ACHN (cell line): ENCODE results near the gene TMEM185B.
A peak's percentile ranks its signal among the peaks of the same experiment; 100 is the strongest.

Experiments used
- DNase-seq: peaks from one replicate; pipeline ENCODE4 v3.0.0-alpha.2; 2015
- in situ Hi-C: cut with HindIII; loops from 2 replicates; pipeline ENCODE4 v1.10.0; 2017; ENCODE audit warnings: low sequenced_read_pairs, low pct_ligation_motif_present, low pct_unique_long_range_greater_than_20kb

Gene TMEM185B

DNA sequence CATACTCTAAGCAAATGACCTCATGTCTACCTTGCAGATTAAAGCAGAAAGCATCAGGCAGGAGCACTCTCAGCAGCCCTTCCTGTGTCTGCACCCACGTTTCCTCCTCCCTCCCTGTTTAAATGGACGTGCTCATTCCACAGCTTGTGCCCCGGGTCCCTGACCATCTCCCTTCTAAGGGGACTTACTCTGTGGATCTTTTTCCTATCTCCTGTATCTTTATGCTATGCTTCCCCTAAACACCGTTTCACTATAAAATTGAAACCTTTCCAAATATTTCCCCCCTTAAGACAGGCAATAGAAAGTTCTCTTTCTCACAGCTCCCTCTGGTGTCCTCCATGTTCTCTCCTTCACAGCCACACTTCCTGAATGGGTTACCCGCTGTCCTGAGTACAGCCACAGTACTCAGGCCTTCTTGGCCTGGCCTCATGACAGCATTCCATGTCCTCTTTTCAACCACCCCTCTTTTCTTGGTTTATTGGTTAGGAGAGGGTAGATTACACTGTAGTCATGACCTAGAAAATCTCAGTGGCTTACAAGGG lies 41.1 kb downstream of the TMEM185B start:
- in situ Hi-C loops = no loop called here
- no peak for DNase-seq

DNA sequence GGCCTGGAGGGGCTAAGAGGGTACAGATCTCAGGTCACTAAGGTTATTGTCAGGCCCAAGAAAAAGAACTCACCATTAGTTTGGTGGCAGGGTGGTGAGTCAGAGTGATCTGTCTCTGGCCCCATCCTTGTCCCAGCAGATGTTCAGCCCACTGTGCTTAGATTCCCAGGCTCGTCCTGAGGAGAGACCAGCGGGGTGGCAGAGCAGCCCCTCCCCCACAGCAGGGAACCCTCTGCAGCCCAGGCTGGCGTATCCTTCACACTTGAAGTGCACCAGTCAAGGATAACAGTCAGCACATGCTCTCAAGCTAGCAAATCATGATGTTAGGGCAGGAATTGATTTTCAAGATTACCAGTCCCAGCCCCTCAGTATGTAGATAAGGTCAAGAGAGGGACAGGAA lies 43.1 kb downstream of the TMEM185B start:
- in situ Hi-C loops = no loop called here

GRCh38 chr2:120179396-120179795 lies 43.8 kb downstream of the TMEM185B start:
- no peak for DNase-seq
- in situ Hi-C loops = no loop called here

More for the DNA sequence above, 43.1 kb downstream of the TMEM185B start:
- no peak for DNase-seq

DNA sequence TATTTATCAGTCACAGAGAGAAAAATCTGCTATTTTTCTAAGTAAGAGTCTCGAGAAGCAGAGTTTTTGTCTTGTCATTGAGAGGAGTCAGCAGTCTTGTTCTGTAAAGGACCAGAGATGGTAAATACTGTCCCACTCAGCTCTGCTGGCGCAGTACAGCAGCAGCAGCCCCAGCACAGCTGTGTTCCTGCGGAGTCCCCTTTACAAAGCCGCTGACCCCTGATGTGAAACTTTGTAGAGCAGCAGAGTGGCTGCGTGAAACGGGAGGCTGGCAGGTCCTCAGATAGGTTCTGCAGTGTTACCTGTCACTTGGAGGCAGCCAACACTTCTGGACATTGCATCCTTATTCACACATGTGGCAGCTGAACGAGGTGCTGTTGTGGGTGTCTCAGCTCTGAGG lies 45.2 kb downstream of the TMEM185B start:
- in situ Hi-C loops = no loop called here
- DNase-seq = no peak

DNA sequence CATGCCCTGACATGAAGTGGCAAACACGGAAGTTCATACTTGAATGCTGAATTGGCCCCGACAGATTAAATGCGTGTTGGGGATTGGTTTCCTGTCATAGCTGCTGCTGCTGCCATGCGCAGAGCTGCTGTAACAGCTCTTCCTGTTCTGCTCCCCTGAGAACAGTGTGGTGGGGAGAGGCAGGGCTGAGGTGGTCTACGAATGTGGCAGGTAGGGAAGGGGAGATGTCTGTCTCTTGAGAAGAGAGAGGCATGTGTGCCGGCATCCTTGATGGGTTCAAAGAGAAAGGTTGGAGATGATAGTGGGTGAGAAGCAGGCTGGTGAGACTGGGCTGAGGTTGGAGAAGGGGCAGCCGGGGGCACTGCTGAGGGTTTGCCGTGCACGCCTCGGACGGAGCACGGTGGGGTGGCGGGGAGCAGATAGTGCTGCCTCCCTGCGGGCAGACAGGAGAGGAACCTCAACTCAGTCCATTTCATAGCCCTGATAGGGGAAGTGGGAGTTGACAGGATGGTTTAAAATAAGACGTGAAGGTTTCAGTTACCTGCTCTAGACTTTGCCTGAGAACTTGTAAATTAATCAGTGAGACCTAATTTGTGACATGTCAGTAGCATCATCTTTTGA lies 46.1 kb downstream of the TMEM185B start:
- in situ Hi-C loops = no loop called here
- DNase-seq = no peak

- in situ Hi-C loops = no loop called here
- no peak for DNase-seq
Observed at GRCh38 chr2:120176526-120176925, 46.7 kb downstream of the TMEM185B start.

- DNase-seq = peak; percentile 69
- in situ Hi-C loops = no loop called here
Observed at GRCh38 chr2:120174963-120175581, 48.1 kb downstream of the TMEM185B start.
